GM20431 (cell line): Measurements from ENCODE around the gene GABRB2.
"Not testable (repeated sequence)": the region's sequence is repeated elsewhere in the genome, so short reads cannot be mapped to it uniquely, and the experiment has no call there.

Source experiments
- in situ Hi-C: fragments of 300-500 bp; cut with MseI, MboI; formaldehyde crosslinking; loops from one replicate; pipeline ENCODE4 v1.15.0; 2020; ENCODE audit warnings: low sequenced_read_pairs; ENCODE audit not compliant: unreplicated experiment

GABRB2 gene

GRCh38 chr5:161261668-161262323 lies 284.7 kb downstream of the GABRB2 start:
- in situ Hi-C loops: no loop called here

DNA sequence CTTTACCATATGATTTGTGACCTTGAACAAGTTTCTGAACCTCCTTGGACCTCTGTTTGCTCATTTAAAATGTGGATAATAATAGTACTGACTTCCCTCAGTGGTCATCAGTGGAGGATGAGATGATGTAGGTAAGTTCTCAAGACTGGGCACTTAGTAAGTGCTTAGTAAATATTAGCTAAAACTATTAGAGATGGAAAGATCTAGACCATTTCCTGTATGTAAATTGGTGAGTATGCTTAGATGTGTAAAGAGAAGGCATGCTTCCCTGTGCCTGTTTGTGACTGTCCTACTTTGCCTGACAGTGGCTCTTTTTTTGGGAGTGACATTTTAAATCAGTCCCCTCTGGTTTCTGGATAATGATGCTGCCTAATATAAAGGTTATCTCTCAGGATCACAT lies 288.1 kb downstream of the GABRB2 start:
- in situ Hi-C loops: no loop called here

- in situ Hi-C loops: no loop called here
Measured at GRCh38 chr5:161256957-161257356, 289.6 kb downstream of the GABRB2 start.

GRCh38 chr5:161252955-161253354 lies 293.6 kb downstream of the GABRB2 start:
- in situ Hi-C loops: not testable (repeated sequence)

DNA sequence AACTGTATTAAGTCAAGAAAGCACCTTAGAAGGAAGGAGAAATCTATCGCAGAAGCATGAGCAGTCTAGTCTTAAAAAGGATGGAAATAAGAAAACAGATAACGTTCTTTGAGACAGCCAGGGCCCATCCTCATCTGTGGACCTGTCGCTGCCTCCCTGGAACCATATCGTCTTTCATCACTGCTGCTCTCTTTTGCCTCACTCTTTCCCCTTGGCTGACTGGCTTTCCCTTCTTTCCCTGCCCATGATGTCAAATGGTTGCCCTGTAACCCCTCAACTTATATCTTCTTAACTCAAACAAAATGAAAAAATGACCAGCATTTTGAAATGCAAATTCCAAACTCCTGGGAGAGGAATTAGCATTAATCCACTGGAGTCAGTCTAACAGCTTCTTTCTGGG lies 299.8 kb downstream of the GABRB2 start:
- in situ Hi-C loops: no loop called here

DNA sequence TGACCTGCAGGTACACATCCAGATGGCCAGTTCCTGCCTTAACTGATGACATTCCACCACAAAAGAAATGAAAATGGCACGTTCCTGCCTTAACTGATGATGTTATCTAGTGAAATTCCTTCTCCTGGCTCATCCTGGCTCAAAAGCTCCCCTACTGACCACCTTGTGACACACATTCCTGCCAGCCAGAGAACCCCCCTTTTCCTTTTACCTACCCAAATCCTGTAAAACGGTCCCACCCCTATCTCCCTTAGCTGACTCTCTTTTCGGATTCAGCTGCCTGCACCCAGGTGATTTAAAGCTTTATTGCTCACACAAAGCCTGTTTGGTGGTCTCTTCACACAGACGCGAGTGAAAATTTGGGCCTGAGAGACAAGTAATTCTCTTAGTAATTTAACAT lies 300.7 kb downstream of the GABRB2 start:
- in situ Hi-C loops: not testable (repeated sequence)
